K562 (cell line): ENCODE results near the gene YAP1. TPM values are rescaled to one million over a fixed set of nuclear protein-coding genes. Genes with fewer than 3 reads are reported as not detected.

ENCODE experiments used
- ATAC-seq: fragments of 200-7000 bp; cut with Tn5 transposase; 3 replicates; pipeline ENCODE4 v1.9.1; 2020; ENCODE audit warnings: moderate library complexity
- BruUV-seq: library from RNA; stranded (reverse); fragments of 400-500 nt; replicated peaks from 2 replicates; lab custom pipeline; 2021; lab: Mats Ljungman, UMichigan
- CTCF ChIA-PET: fragments of 300-600 bp; formaldehyde crosslinking; extraction: SDS; loops from one replicate; lab custom pipeline; 2021; ENCODE audit warnings: low intra/inter-chr PET ratio; lab: Yijun Ruan, JAX
- POLR2A ChIA-PET: fragments of 300-600, 350-650 bp; sonication (Branson Sonifier 250); formaldehyde crosslinking; extraction: SDS; loops from one replicate; lab custom pipeline; 2021; ENCODE audit warnings: antibody characterized with exemption, inconsistent platforms; lab: Yijun Ruan, JAX
- DNase-seq, 4 experiments: peaks; one replicate each; pipeline versions ENCODE4 v3.0.0 to v3.0.0-alpha.2; 2011 to 2018; ENCODE audit warnings: low spot score in 3 of 4, mixed read lengths in 3 of 4; ENCODE audit errors: extremely low read depth in 1 of 4
- FAIRE-seq: peaks from 2 replicates; lab custom pipeline; 2011; peaks lifted over from hg19 to GRCh38; lab: Jason Lieb, UNC
- H2AFZ ChIP-seq: 2 replicates; pipeline ENCODE4 v1.6.0; 2011; ENCODE audit warnings: low read depth, low read length, control low read depth, inconsistent platforms
- H3K27ac ChIP-seq: fragments of 200-600 bp; 3 replicates; pipeline ENCODE4 v1.8.0; 2011; ENCODE audit warnings: low read depth, mild to moderate bottlenecking, control low read depth, inconsistent platforms, low read length, moderate library complexity, mixed read lengths; ENCODE audit errors: extremely low read depth
- H3K27me3 ChIP-seq, 2 experiments: fragments of 300-600 bp in 1 of 2; 2 replicates in 1 of 2; 3 replicates in 1 of 2; pipeline versions ENCODE4 v1.6.0 to v1.8.0; 2011; ENCODE audit warnings: inconsistent platforms in 2 of 2, low read length in 2 of 2, mild to moderate bottlenecking in 1 of 2, mixed read lengths in 1 of 2, moderate library complexity in 1 of 2; ENCODE audit not compliant: control insufficient read depth in 2 of 2, insufficient read depth in 2 of 2
- H3K36me3 ChIP-seq: fragments of 300-600 bp; 3 replicates; pipeline ENCODE4 v1.8.0; 2011; ENCODE audit warnings: mild to moderate bottlenecking, low read length, inconsistent platforms; ENCODE audit not compliant: control insufficient read depth, insufficient read depth
- H3K4me1 ChIP-seq, 2 experiments: fragments of 200-600 bp in 1 of 2; replicated peaks in 1 of 2; 2 replicates in 1 of 2; 3 replicates in 1 of 2; pipeline versions ENCODE4 v1.5.1 to v1.8.0; 2011; ENCODE audit warnings: inconsistent platforms in 2 of 2, low read length in 2 of 2, mild to moderate bottlenecking in 1 of 2, mixed read lengths in 1 of 2, moderate library complexity in 1 of 2; ENCODE audit not compliant: control insufficient read depth in 2 of 2, insufficient read depth in 2 of 2
- H3K4me2 ChIP-seq: 2 replicates; pipeline ENCODE4 v1.6.1; 2011; ENCODE audit warnings: low read length, control low read depth, inconsistent platforms, mixed read lengths; ENCODE audit not compliant: insufficient read depth
- H3K4me3 ChIP-seq: fragments of 200-600 bp; sonication (generic), shearing (Covaris generic); 2 replicates; pipeline ENCODE4 v1.5.1; 2016; ENCODE audit warnings: control low read depth, inconsistent platforms
- H3K79me2 ChIP-seq: fragments of 200-600 bp; 3 replicates; pipeline ENCODE4 v1.8.0; 2011; ENCODE audit warnings: low read length, inconsistent platforms; ENCODE audit not compliant: control insufficient read depth, insufficient read depth
- H3K9ac ChIP-seq, 2 experiments: 2 replicates each; pipeline versions ENCODE4 v1.6.0 to v1.6.1; 2011; ENCODE audit warnings: low read depth in 2 of 2, low read length in 2 of 2, control low read depth in 1 of 2, inconsistent platforms in 1 of 2, mild to moderate bottlenecking in 1 of 2, mixed read lengths in 1 of 2; ENCODE audit not compliant: insufficient read depth in 1 of 2
- H3K9me1 ChIP-seq: one replicate; pipeline ENCODE4 v1.6.0; 2011; ENCODE audit warnings: inconsistent platforms, mild to moderate bottlenecking, low read length, moderate library complexity; ENCODE audit not compliant: control insufficient read depth, insufficient read depth
- H3K9me3 ChIP-seq: replicated peaks from 2 replicates; pipeline ENCODE4 v1.5.1; 2011; ENCODE audit warnings: low read depth, low read length, inconsistent platforms; ENCODE audit not compliant: control insufficient read depth, insufficient read depth
- H4K20me1 ChIP-seq: replicated peaks from 2 replicates; pipeline ENCODE4 v1.6.1; 2011; ENCODE audit warnings: low read length, inconsistent platforms, mixed read lengths; ENCODE audit not compliant: control insufficient read depth, insufficient read depth
- CCNT2 ChIP-seq: IDR thresholded peaks from 2 replicates; pipeline ENCODE4 v1.6.1; 2011; ENCODE audit warnings: borderline replicate concordance, low read depth, mild to moderate bottlenecking, moderate library complexity, mixed read lengths, low read length; ENCODE audit not compliant: insufficient read length; ENCODE audit errors: extremely low read depth
- CEBPG ChIP-seq, 3 experiments: fragments of 200-800 bp in 1 of 3; sonication (Bioruptor generic) in 1 of 3; sonication (generic) in 1 of 3; formaldehyde crosslinking in 1 of 3; IDR thresholded peaks in 2 of 3; conservative IDR thresholded peaks in 1 of 3; 2 replicates each; pipeline versions ENCODE4 v1.6.1 to v1.8.0; 2016 to 2022; ENCODE audit warnings: missing compliant biosample characterization in 2 of 3, missing genetic modification characterization in 2 of 3, mild to moderate bottlenecking in 1 of 3, missing genetic modification reagents in 1 of 3
- DLX4 ChIP-seq: fragments of 250-450 bp; sonication (Bioruptor Pico); IDR thresholded peaks from 2 replicates; pipeline ENCODE4 v1.6.1; 2021; ENCODE audit warnings: mild to moderate bottlenecking
- LARP7 ChIP-seq: fragments of 450-650 bp; IDR thresholded peaks from 2 replicates; pipeline ENCODE4 v1.6.1; 2016
- NCOA1 ChIP-seq: fragments of 450-650 bp; IDR thresholded peaks from 2 replicates; pipeline ENCODE4 v1.6.1; 2016; ENCODE audit warnings: low read depth
- NR2F6 ChIP-seq: fragments of 450-650 bp; formaldehyde crosslinking; IDR thresholded peaks from 2 replicates; pipeline ENCODE4 v1.4.0; 2020; ENCODE audit warnings: mild to moderate bottlenecking
- PRPF4 ChIP-seq: fragments of 200-400 bp; formaldehyde crosslinking; IDR thresholded peaks from one replicate; pipeline ENCODE4 v1.6.1; 2017; ENCODE audit warnings: low read length, low read depth, mild to moderate bottlenecking; ENCODE audit not compliant: insufficient read depth, poor library complexity, severe bottlenecking
- U2AF2 ChIP-seq: fragments of 200-400 bp; formaldehyde crosslinking; optimal IDR thresholded peaks from 2 replicates; pipeline ENCODE3; 2017; ENCODE audit warnings: low read depth, mild to moderate bottlenecking, low read length
- ZNF174 ChIP-seq: fragments of 250-450 bp; sonication (Bioruptor Pico); IDR thresholded peaks from 2 replicates; pipeline ENCODE4 v1.4.0; 2020; ENCODE audit warnings: mild to moderate bottlenecking
- ZNF263 ChIP-seq: sonication (generic); formaldehyde crosslinking; IDR thresholded peaks from 2 replicates; pipeline ENCODE4 v1.8.0; 2022; ENCODE audit warnings: mild to moderate bottlenecking, missing genetic modification reagents, borderline replicate concordance
- ZNF282 ChIP-seq: sonication (generic); formaldehyde crosslinking; IDR thresholded peaks from 2 replicates; pipeline ENCODE4 v1.8.1; 2023; ENCODE audit warnings: missing genetic modification reagents
- ZNF589 ChIP-seq: fragments of 200-800 bp; sonication (Bioruptor generic); IDR thresholded peaks from 2 replicates; pipeline ENCODE4 v1.6.1; 2016; ENCODE audit warnings: low read depth, missing genetic modification characterization, missing compliant biosample characterization
- in situ Hi-C: fragments of 300-500 bp; cut with MboI; formaldehyde crosslinking; loops from 4 replicates; pipeline ENCODE4 v1.15.0; 2018; ENCODE audit warnings: inconsistent platforms, mixed read lengths
- intact Hi-C: fragments of 100-400 bp; cut with micrococcal nuclease; formaldehyde crosslinking; loops from 2 replicates; pipeline ENCODE4 v1.14.2; 2022
- polyA plus RNA-seq, 8 experiments: library from polyadenylated mRNA; depleted of rRNA in 4 of 8; stranded (reverse) in 5 of 8; unstranded in 3 of 8; fragments of >200 nt; fragmentation: Nextera tagmentation in 2 of 8; fragmentation: Illumina TruSeq in 1 of 8; extraction: Ambion mirVana in 2 of 8; extraction: Trizol in 1 of 8; gene quantifications; 2 replicates each; pipeline versions ENCODE4 v1.2.1 to v1.2.3, GENCODE V29; 2011 to 2014; ENCODE audit warnings: inconsistent platforms in 1 of 8, missing spikeins in 1 of 8
- total RNA-seq, 7 experiments: library from RNA; depleted of rRNA in 6 of 7; stranded (reverse); fragments of >200 nt in 6 of 7; fragmentation: Illumina TruSeq in 2 of 7; extraction: Trizol in 2 of 7; gene quantifications; 2 replicates each; pipeline versions ENCODE4 v1.2.1 to v1.2.3, GENCODE V29; 2011 to 2021; ENCODE audit warnings: low replicate concordance in 1 of 7
- TF ChIP-seq, protein P1 (sequence below), 2 experiments: fragments of 450-650 bp; formaldehyde crosslinking in 1 of 2; IDR thresholded peaks; 2 replicates each; pipeline versions ENCODE4 v1.4.0 to v1.6.1; 2014 to 2020; ENCODE audit warnings: mild to moderate bottlenecking in 2 of 2, borderline replicate concordance in 1 of 2, low read depth in 1 of 2
- TF ChIP-seq, protein P2 (sequence below): sonication (generic); formaldehyde crosslinking; IDR thresholded peaks from 2 replicates; pipeline ENCODE4 v1.8.0; 2022; ENCODE audit warnings: mild to moderate bottlenecking, missing genetic modification reagents

Gene YAP1
- total and polyA plus RNA-seq, 9 of the 15 experiments (the other 6 are each of a cell fraction or from before 2014, with no cell fraction given): 0.18 TPM; not detected in 8

DNA sequence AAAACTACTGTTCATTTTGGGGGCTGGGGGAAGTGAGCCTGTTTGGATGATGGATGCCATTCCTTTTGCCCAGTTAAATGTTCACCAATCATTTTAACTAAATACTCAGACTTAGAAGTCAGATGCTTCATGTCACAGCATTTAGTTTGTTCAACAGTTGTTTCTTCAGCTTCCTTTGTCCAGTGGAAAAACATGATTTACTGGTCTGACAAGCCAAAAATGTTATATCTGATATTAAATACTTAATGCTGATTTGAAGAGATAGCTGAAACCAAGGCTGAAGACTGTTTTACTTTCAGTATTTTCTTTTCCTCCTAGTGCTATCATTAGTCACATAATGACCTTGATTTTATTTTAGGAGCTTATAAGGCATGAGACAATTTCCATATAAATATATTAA lies 119.9 kb downstream of the YAP1 start:
- no peak for FAIRE-seq
- no TSS peak for BruUV-seq
- no peaks in the 10 kb centered on the region for H3K36me3 ChIP-seq
- no peak overlapping the region for H3K9ac ChIP-seq
- H3K27me3 ChIP-seq: peaks cover 2 to 18% of the 10 kb centered on the region in 2 experiments; a peak in 4 of 5 replicates
- H3K4me2 ChIP-seq: no peak overlapping the region
- H3K27ac ChIP-seq: no peak overlapping the region
- no peaks in the 10 kb centered on the region for H3K9me1 ChIP-seq
- H3K4me3 ChIP-seq: no peak overlapping the region
- ChIA-PET POLR2A (no interaction called here), CTCF (no interaction called here)
- in situ Hi-C loops: no loop called here
- no peak overlapping the region for H2AFZ ChIP-seq
- intact Hi-C loops: no loop called here
- H3K9me3 ChIP-seq: no peaks in the 10 kb centered on the region
- no peak for ATAC-seq
- no peaks in the 10 kb centered on the region for H3K79me2 ChIP-seq
- H3K4me1 ChIP-seq: no peaks in the 10 kb centered on the region; a peak in 1 of 5 replicates
- H4K20me1 ChIP-seq: no peaks in the 10 kb centered on the region
- DNase-seq: no peak
- TF ChIP-seq NR2F6 (CRISPR knock-in tag) (no peak), CEBPG (CRISPR knock-in tag; IDR thresholded peaks at IDR 0.05) (no peak), CEBPG (tag; conservative IDR thresholded peaks at IDR 0.05 in 1 of 2, IDR thresholded peaks at IDR 0.05 in 1 of 2) (no peak), U2AF2 (no peak), LARP7 (no peak), DLX4 (CRISPR knock-in tag) (no peak), CCNT2 (no peak), PRPF4 (no peak), ZNF589 (no peak), ZNF282 (no peak), NCOA1 (no peak), ZNF174 (CRISPR knock-in tag) (no peak), ZNF263 (CRISPR knock-in tag) (no peak)
- TF ChIP-seq, protein P1, sequence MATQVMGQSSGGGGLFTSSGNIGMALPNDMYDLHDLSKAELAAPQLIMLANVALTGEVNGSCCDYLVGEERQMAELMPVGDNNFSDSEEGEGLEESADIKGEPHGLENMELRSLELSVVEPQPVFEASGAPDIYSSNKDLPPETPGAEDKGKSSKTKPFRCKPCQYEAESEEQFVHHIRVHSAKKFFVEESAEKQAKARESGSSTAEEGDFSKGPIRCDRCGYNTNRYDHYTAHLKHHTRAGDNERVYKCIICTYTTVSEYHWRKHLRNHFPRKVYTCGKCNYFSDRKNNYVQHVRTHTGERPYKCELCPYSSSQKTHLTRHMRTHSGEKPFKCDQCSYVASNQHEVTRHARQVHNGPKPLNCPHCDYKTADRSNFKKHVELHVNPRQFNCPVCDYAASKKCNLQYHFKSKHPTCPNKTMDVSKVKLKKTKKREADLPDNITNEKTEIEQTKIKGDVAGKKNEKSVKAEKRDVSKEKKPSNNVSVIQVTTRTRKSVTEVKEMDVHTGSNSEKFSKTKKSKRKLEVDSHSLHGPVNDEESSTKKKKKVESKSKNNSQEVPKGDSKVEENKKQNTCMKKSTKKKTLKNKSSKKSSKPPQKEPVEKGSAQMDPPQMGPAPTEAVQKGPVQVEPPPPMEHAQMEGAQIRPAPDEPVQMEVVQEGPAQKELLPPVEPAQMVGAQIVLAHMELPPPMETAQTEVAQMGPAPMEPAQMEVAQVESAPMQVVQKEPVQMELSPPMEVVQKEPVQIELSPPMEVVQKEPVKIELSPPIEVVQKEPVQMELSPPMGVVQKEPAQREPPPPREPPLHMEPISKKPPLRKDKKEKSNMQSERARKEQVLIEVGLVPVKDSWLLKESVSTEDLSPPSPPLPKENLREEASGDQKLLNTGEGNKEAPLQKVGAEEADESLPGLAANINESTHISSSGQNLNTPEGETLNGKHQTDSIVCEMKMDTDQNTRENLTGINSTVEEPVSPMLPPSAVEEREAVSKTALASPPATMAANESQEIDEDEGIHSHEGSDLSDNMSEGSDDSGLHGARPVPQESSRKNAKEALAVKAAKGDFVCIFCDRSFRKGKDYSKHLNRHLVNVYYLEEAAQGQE (IDR thresholded peaks at IDR 0.05; ENCODE audit: borderline replicate concordance): no peak
- TF ChIP-seq, protein P1 (CRISPR knock-in tag; IDR thresholded peaks at IDR 0.05; ENCODE audit: low read depth): no peak
- TF ChIP-seq, protein P2, sequence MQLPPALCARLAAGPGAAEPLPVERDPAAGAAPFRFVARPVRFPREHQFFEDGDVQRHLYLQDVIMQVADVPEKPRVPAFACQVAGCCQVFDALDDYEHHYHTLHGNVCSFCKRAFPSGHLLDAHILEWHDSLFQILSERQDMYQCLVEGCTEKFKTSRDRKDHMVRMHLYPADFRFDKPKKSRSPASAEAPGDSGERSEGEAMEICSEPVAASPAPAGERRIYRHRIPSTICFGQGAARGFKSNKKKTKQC (CRISPR knock-in tag): no peak
